Measurements from ENCODE around the gene ZNF230. TPM values are rescaled to one million over a fixed set of nuclear protein-coding genes. Genes with fewer than 3 reads are reported as not detected.

The ZNF230 gene
- total and polyA plus RNA-seq, 2 of the 8 experiments (the other 6 are each of a cell fraction or from before 2014, with no cell fraction given) = 1.5 to 3.6 TPM

GRCh38 chr19:44010468-44010867 is 7.7 kb downstream of the ZNF230 start:
- no peak overlapping the region for H4K8ac ChIP-seq (ENCODE audit: extremely low read depth, insufficient read depth, low read length)
- FAIRE-seq (no peak), DNase-seq (ENCODE audit: low read depth in 1 of 2, low spot score in 2 of 2) (no peak)
- H3K56ac ChIP-seq (replicated peaks; ENCODE audit: insufficient read length, low read depth, low read length) = no peak overlapping the region
- H2BK20ac ChIP-seq (ENCODE audit: low read length) = no peak overlapping the region
- H4K5ac ChIP-seq (ENCODE audit: insufficient read length, low read depth, low read length) = no peak overlapping the region
- H2BK120ac ChIP-seq (replicated peaks; ENCODE audit: low read depth, low read length) = no peak overlapping the region
- no peaks in the 10 kb centered on the region for H3K27me3 ChIP-seq (replicated peaks in 1 of 4; ENCODE audit: control insufficient read depth in 3 of 4, extremely low read depth in 1 of 4, insufficient read depth in 3 of 4, low read length in 3 of 4)
- no peak overlapping the region for H3K27ac ChIP-seq (ENCODE audit: low read depth, low read length)
- no peak overlapping the region for H2AK5ac ChIP-seq (ENCODE audit: low read depth, low read length)
- no peak overlapping the region for H3K18ac ChIP-seq (ENCODE audit: extremely low read depth, low read length)
- H3K4me2 ChIP-seq (ENCODE audit: insufficient read depth in 1 of 2, low read depth in 2 of 2, low read length in 2 of 2) = no peak overlapping the region
- no peaks in the 10 kb centered on the region for H3K79me1 ChIP-seq (ENCODE audit: low read depth, low read length)
- no peak overlapping the region for H3K4ac ChIP-seq (replicated peaks; ENCODE audit: insufficient read length, low read depth, low read length)
- H3K9ac ChIP-seq (replicated peaks in 1 of 4; ENCODE audit: extremely low read depth in 1 of 4, low read depth in 3 of 4, low read length in 3 of 4) = no peak overlapping the region
- no peak overlapping the region for H2AFZ ChIP-seq (ENCODE audit: low read length)
- H2BK12ac ChIP-seq (ENCODE audit: low read depth, low read length) = no peak overlapping the region
- H3K9me3 ChIP-seq (ENCODE audit: insufficient read depth in 2 of 2, low read depth in 1 of 2, low read length in 1 of 2) = peaks cover 36 to 47% of the 10 kb centered on the region in 2 experiments
- no peak for TF ChIP-seq EP300 (IDR thresholded peaks at IDR 0.05; ENCODE audit: borderline replicate concordance in 1 of 2, low read depth in 2 of 2, low read length in 2 of 2)
- TF ChIP-seq HDAC6 (IDR thresholded peaks at IDR 0.05; ENCODE audit: low read depth, low read length) = no peak
- no peaks in the 10 kb centered on the region for H4K20me1 ChIP-seq (replicated peaks in 1 of 2; ENCODE audit: control insufficient read depth in 1 of 2, insufficient read depth in 2 of 2, low read length in 2 of 2)
- no peak overlapping the region for H3K4me3 ChIP-seq (ENCODE audit: extremely low read depth in 1 of 4, insufficient read depth in 2 of 4, low read depth in 3 of 4, low read length in 4 of 4)
- no peaks in the 10 kb centered on the region for H3K4me1 ChIP-seq (replicated peaks in 1 of 4; ENCODE audit: control insufficient read depth in 3 of 4, insufficient read depth in 4 of 4, low read length in 3 of 4)
- no peak overlapping the region for H2BK5ac ChIP-seq (ENCODE audit: low read depth, low read length)
- ChIA-PET POLR2A (ENCODE audit: partially characterized antibody) (interaction anchor here (0.7 to 1.6 kb wide), 2 partner anchors 10 to 13 kb away, joined by 3 to 4 read pairs; no protein-coding TSS in a partner anchor), CTCF (ENCODE audit: partially characterized antibody) (no interaction called here)
- no peak overlapping the region for H2BK15ac ChIP-seq (ENCODE audit: low read length)
- H3K79me2 ChIP-seq (ENCODE audit: control insufficient read depth in 1 of 2, insufficient read depth in 2 of 2, low read length in 2 of 2) = no peaks in the 10 kb centered on the region
- H3K36me3 ChIP-seq (ENCODE audit: control insufficient read depth in 2 of 4, insufficient read depth in 4 of 4, low read length in 3 of 4) = peaks cover 2 to 39% (median 28%) of the 10 kb centered on the region in 4 experiments; a peak in 6 of 8 replicates
- H3K14ac ChIP-seq (ENCODE audit: insufficient read length) = no peak overlapping the region
- no peak overlapping the region for H3K23ac ChIP-seq (ENCODE audit: insufficient read length)
- H3K23me2 ChIP-seq (ENCODE audit: low read depth, low read length) = no peaks in the 10 kb centered on the region
- no peak overlapping the region for H4K91ac ChIP-seq (replicated peaks; ENCODE audit: insufficient read length, low read length)
- WGBS, 2 experiments (ENCODE audit: extremely low coverage in 1 of 2, insufficient coverage in 1 of 2, insufficient read length in 1 of 2, insufficient replicate concordance in 2 of 2, low coverage in 1 of 2, low lambda C conversion rate in 2 of 2, missing lambda C conversion rate in 1 of 2) = 96% methylated on average over 5 of the region's 5 CpGs; no CpG with 5 or more reads in 1 of the 2 experiments

Measured in H1 (cell line).